Subcutaneous abdominal adipose tissue (tissue), 5 donors: ENCODE measurements around the gene GALNT6.
A peak's percentile ranks its signal among the peaks of the same experiment; 100 is the strongest.
"Not testable (repeated sequence)": the region's sequence is repeated elsewhere in the genome, so short reads cannot be mapped to it uniquely, and the experiment has no call there.

Source experiments
- H3K27ac ChIP-seq: one replicate; pipeline ENCODE4 v1.7.0; 2013; ENCODE audit warnings: low read depth, mild to moderate bottlenecking, inconsistent platforms, low read length, moderate library complexity
- H3K27me3 ChIP-seq, 5 donors: one replicate each; pipeline ENCODE4 v1.7.0; 2013; ENCODE audit warnings: low read length in 5 of 5, inconsistent platforms in 1 of 5; ENCODE audit not compliant: control insufficient read depth in 5 of 5, insufficient read depth in 4 of 5
- H3K36me3 ChIP-seq, 5 donors: one replicate each; pipeline ENCODE4 v1.7.0; 2013; ENCODE audit warnings: low read length in 5 of 5; ENCODE audit not compliant: control insufficient read depth in 5 of 5, insufficient read depth in 5 of 5
- H3K4me1 ChIP-seq, 5 donors: one replicate each; pipeline ENCODE4 v1.7.0; 2013; ENCODE audit warnings: low read length in 5 of 5, mild to moderate bottlenecking in 3 of 5, moderate library complexity in 1 of 5; ENCODE audit not compliant: control insufficient read depth in 5 of 5, insufficient read depth in 5 of 5
- H3K4me3 ChIP-seq, 5 donors: one replicate each; pipeline ENCODE4 v1.7.0; 2013; ENCODE audit warnings: low read length in 5 of 5, low read depth in 1 of 5
- H3K9ac ChIP-seq, 5 donors: one replicate each; pipeline ENCODE4 v1.7.0; 2013; ENCODE audit warnings: low read length in 5 of 5, mild to moderate bottlenecking in 4 of 5, moderate library complexity in 3 of 5
- H3K9me3 ChIP-seq, 5 donors: one replicate each; pipeline ENCODE4 v1.7.0; 2013; ENCODE audit warnings: low read length in 5 of 5; ENCODE audit not compliant: control insufficient read depth in 5 of 5
- donor health status: healthy.
- donor health status: healthy.
- donor health status: healthy.
- donor health status: healthy.
- donor health status: healthy.

Gene GALNT6

DNA sequence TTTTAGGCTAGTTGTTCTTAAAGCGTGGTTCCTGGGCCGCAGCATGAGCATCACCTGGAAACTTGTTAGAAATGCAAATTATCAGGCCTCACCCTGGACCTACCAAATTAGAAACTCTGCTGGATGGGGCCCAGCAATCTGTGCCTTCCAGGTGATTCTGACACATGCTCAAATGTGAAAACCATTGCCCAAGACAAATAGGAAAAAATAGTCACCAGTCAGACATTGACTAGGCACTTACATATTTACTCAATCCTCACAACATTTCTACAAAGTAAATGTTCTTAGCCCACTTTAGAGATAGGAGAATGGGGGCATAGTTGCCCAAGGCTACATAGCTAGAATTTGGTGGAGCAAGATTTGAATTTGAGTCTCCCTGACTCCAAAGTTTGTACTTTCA lies 48.0 kb downstream of the GALNT6 start:
- peaks cover 0 to 6% (median 4%) of the 10 kb centered on the region in 5 donors for H3K4me1 ChIP-seq
- H3K9ac ChIP-seq: no peak overlapping the region
- H3K36me3 ChIP-seq: no peaks in the 10 kb centered on the region
- H3K9me3 ChIP-seq: no peaks in the 10 kb centered on the region
- no peak overlapping the region for H3K4me3 ChIP-seq
- no peaks in the 10 kb centered on the region for H3K27me3 ChIP-seq
- H3K27ac ChIP-seq: no peak overlapping the region

DNA sequence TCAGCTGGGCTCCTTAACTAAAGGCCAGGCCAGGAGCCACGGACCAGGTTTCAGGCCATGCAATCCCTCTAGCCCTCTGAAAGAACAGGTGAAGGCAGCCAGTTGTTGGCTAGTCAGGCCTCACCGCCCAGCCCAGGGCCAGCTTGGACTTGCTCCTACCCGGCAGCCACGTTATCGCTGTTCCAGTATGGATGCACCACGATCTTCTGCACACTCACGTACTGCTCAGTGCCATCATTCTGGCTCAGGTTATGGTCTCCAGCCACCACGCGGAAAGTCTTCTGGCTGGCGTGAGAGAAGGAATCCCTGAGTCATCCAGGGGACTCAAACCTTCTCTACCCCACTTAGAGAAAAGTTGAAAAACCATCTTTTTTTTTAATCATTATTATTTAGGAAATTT lies 48.8 kb downstream of the GALNT6 start:
- no peak overlapping the region for H3K27ac ChIP-seq
- no peaks in the 10 kb centered on the region for H3K36me3 ChIP-seq
- H3K4me3 ChIP-seq: no peak overlapping the region
- no peaks in the 10 kb centered on the region for H3K27me3 ChIP-seq
- H3K4me1 ChIP-seq: peaks cover 0 to 6% (median 4%) of the 10 kb centered on the region in 5 donors
- H3K9ac ChIP-seq: no peak overlapping the region
- no peaks in the 10 kb centered on the region for H3K9me3 ChIP-seq

- Histone ChIP-seq H3K9me3 (no peaks in the 10 kb centered on the region), H3K4me3 (peak overlapping the region; percentile 36 to 71 (median 56)), H3K4me1 (peaks cover 0 to 6% (median 4%) of the 10 kb centered on the region in 5 donors), H3K27me3 (no peaks in the 10 kb centered on the region), H3K36me3 (no peaks in the 10 kb centered on the region), H3K27ac (no peak overlapping the region), H3K9ac (peak overlapping the region in 3 of 5 donors; percentile 68)
Measured at GRCh38 chr12:51341251-51342007, 49.8 kb downstream of the GALNT6 start.

GRCh38 chr12:51339750-51340149 lies 51.5 kb downstream of the GALNT6 start:
- Histone ChIP-seq H3K27me3 (no peaks in the 10 kb centered on the region), H3K9ac (no peak overlapping the region), H3K4me3 (no peak overlapping the region), H3K4me1 (peaks cover 0 to 6% (median 4%) of the 10 kb centered on the region in 5 donors), H3K27ac (no peak overlapping the region), H3K9me3 (no peaks in the 10 kb centered on the region), H3K36me3 (no peaks in the 10 kb centered on the region)

GRCh38 chr12:51337336-51337735 lies 53.9 kb downstream of the GALNT6 start:
- not testable (repeated sequence) for H3K9me3 ChIP-seq, H3K27ac ChIP-seq, H3K4me3 ChIP-seq, H3K4me1 ChIP-seq, H3K9ac ChIP-seq, H3K36me3 ChIP-seq, H3K27me3 ChIP-seq

GRCh38 chr12:51335931-51336330 lies 55.3 kb downstream of the GALNT6 start:
- Histone ChIP-seq H3K27me3 (no peaks in the 10 kb centered on the region), H3K36me3 (no peaks in the 10 kb centered on the region), H3K27ac (no peak overlapping the region), H3K4me3 (no peak overlapping the region), H3K9ac (no peak overlapping the region), H3K4me1 (peaks cover 0 to under 1% (median 0%) of the 10 kb centered on the region in 5 donors), H3K9me3 (no peaks in the 10 kb centered on the region)

DNA sequence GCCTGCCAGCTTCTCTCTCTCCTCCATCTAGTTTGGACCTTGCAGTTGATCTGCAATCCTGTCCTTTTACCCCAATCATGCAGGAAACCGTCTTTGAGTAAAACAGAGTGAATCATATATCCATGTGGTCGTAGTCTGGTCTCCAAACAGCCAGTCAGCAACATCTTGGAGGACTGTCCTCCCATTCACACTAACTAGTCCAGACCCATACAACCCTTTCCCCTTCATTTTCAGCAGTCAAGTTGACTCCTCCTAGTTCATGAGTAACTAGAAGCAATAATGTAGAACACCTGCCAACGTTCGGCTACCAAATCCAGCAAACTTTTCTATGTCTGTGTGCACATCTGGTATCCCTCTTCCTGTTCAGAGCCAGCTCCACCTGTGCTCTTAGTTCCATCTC lies 56.4 kb downstream of the GALNT6 start:
- no peaks in the 10 kb centered on the region for H3K9me3 ChIP-seq
- H3K27me3 ChIP-seq: no peaks in the 10 kb centered on the region
- H3K4me3 ChIP-seq: no peak overlapping the region
- no peak overlapping the region for H3K27ac ChIP-seq
- H3K9ac ChIP-seq: no peak overlapping the region
- no peaks in the 10 kb centered on the region for H3K4me1 ChIP-seq
- H3K36me3 ChIP-seq: no peaks in the 10 kb centered on the region

- H3K36me3 ChIP-seq: no peaks in the 10 kb centered on the region
- no peak overlapping the region for H3K9ac ChIP-seq
- no peak overlapping the region for H3K4me3 ChIP-seq
- H3K27me3 ChIP-seq: no peaks in the 10 kb centered on the region
- peaks cover 0 to 10% (median 2%) of the 10 kb centered on the region in 5 donors for H3K4me1 ChIP-seq
- no peaks in the 10 kb centered on the region for H3K9me3 ChIP-seq
- no peak overlapping the region for H3K27ac ChIP-seq
Measured at GRCh38 chr12:51333536-51333935, 57.7 kb downstream of the GALNT6 start.

DNA sequence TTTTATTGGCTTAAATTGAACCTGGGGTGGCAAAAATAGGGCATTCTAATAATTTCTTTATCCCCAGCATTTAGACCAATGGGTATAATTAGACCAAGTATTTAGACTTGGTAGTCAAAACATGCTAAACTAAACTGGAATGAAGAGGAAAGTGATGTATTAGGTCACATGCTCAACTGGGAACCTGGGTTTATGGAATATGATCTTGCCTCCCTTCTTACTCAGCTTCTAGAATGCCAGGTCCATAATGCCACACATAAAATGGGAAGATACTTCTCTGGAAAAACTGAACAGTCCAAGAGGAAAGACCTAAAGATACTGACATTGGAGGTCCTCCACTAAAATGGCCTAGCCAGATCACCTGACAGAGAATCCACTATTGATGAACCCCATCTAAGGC lies 61.0 kb downstream of the GALNT6 start:
- H3K4me1 ChIP-seq: peaks cover 0 to 33% (median 17%) of the 10 kb centered on the region in 5 donors
- no peak overlapping the region for H3K27ac ChIP-seq
- H3K4me3 ChIP-seq: no peak overlapping the region
- H3K27me3 ChIP-seq: no peaks in the 10 kb centered on the region
- no peaks in the 10 kb centered on the region for H3K36me3 ChIP-seq
- no peaks in the 10 kb centered on the region for H3K9me3 ChIP-seq
- no peak overlapping the region for H3K9ac ChIP-seq

GRCh38 chr12:51329742-51330141 lies 61.5 kb downstream of the GALNT6 start:
- Histone ChIP-seq H3K27me3 (no peaks in the 10 kb centered on the region), H3K9ac (no peak overlapping the region), H3K4me3 (no peak overlapping the region), H3K36me3 (no peaks in the 10 kb centered on the region), H3K27ac (no peak overlapping the region), H3K4me1 (peaks cover 0 to 37% (median 17%) of the 10 kb centered on the region in 5 donors), H3K9me3 (no peaks in the 10 kb centered on the region)
